Heart left ventricle (tissue), 13 donors: Measurements from ENCODE around the gene ZNF776.

Source experiments
- POLR2A ChIP-seq, 2 donors: fragments of 450-650 bp; IDR thresholded peaks; one replicate each; pipeline ENCODE4 v1.6.1; 2017; ENCODE audit warnings: antibody characterized with exemption in 2 of 2, mild to moderate bottlenecking in 2 of 2, moderate library complexity in 2 of 2
- TF ChIP-seq, protein P1 (sequence below), 12 donors: fragments of 200-600 bp; sonication (generic) in 4 of 12; IDR thresholded peaks; one replicate each; pipeline versions ENCODE4 v1.5.0 to v1.8.0; 2018 to 2022; ENCODE audit warnings: antibody characterized with exemption in 12 of 12, mild to moderate bottlenecking in 5 of 12
- donor health status: ischemic (EF 13 %, LVEDD 7.1; RV severe dilation, severe dysfunction).
- donor health status: DM: no; HTN: yes; CAD: no.
- donor health status: DM: no; HTN: no; CAD: no.
- donor health status: ischemic (EF 25% LVEDD 6.9; RV normal size, moderate dysfunction).
- donor health status: ischemic (EF 25% LVEDD 5.7; RV mildly dilated, moderate dysfunction).
- donor health status: ischemic (EF 35%, LVEDD 5.7; RV mildly dilated, moderate dysfunction).
- donor health status: nonischemic (EF 11% LVEDD 7.7; RV severe dilation, severe dysfunction).
- donor health status: DM: yes; HTN: yes; CAD: no.
- donor health status: PGD.
- donor health status: ischemic (EF 29% LVEDD 5.4; RV normal size, mild dysfunction).
- donor health status: nonischemic (EF 23%, LVEDD 6.1; RV moderate dilation, normal function).

DNA sequence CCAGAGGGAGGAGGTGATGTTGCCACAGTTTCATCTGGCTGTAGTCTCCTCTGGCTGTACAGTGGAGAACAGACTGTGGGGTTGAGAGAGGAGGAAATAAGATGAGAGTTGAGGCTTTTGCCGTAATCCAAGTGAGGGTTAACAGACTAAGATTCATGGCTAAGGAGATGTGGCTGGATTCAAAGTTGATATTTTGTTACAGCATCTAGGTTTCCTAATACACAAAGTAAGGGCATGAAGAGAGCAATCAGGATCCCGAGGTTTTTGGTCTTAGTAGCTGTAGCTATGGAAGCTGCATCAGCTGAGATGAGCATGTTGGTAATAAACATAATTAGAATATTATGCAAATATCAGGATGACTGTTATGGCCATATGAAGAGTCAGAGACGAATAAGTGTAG is 1.4 kb downstream of the ZNF776 start:
- TF ChIP-seq, protein P1, sequence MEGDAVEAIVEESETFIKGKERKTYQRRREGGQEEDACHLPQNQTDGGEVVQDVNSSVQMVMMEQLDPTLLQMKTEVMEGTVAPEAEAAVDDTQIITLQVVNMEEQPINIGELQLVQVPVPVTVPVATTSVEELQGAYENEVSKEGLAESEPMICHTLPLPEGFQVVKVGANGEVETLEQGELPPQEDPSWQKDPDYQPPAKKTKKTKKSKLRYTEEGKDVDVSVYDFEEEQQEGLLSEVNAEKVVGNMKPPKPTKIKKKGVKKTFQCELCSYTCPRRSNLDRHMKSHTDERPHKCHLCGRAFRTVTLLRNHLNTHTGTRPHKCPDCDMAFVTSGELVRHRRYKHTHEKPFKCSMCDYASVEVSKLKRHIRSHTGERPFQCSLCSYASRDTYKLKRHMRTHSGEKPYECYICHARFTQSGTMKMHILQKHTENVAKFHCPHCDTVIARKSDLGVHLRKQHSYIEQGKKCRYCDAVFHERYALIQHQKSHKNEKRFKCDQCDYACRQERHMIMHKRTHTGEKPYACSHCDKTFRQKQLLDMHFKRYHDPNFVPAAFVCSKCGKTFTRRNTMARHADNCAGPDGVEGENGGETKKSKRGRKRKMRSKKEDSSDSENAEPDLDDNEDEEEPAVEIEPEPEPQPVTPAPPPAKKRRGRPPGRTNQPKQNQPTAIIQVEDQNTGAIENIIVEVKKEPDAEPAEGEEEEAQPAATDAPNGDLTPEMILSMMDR (IDR thresholded peaks at IDR 0.05) = no peak
- TF ChIP-seq POLR2A (IDR thresholded peaks at IDR 0.05) = no peak
